Neutrophil (primary cell): ENCODE measurements around the gene ITGAD.

Source experiments
- H3K27ac ChIP-seq: fragments of 200-600 bp; sonication (generic); 2 replicates; pipeline ENCODE4 v1.5.1; 2016; ENCODE audit warnings: mild to moderate bottlenecking, moderate library complexity
- H3K27me3 ChIP-seq: fragments of 200-600 bp; sonication (generic); 2 replicates; pipeline ENCODE4 v1.6.0; 2016; ENCODE audit warnings: mild to moderate bottlenecking
- H3K36me3 ChIP-seq: fragments of 200-600 bp; sonication (generic); 2 replicates; pipeline ENCODE4 v1.5.1; 2017
- H3K4me1 ChIP-seq, 2 experiments: fragments of 200-600 bp in 1 of 2; sonication (generic) in 1 of 2; 1 replicate in 1 of 2; 2 replicates in 1 of 2; pipeline versions ENCODE4 v1.5.1 to v1.6.1; 2013 to 2016; ENCODE audit warnings: low read depth in 1 of 2, low read length in 1 of 2, mild to moderate bottlenecking in 1 of 2, moderate library complexity in 1 of 2; ENCODE audit not compliant: control insufficient read depth in 1 of 2, insufficient read depth in 1 of 2
- H3K4me3 ChIP-seq, 2 experiments: fragments of 200-600 bp in 1 of 2; sonication (generic) in 1 of 2; 1 replicate in 1 of 2; 2 replicates in 1 of 2; pipeline ENCODE4 v1.5.1; 2013 to 2016; ENCODE audit warnings: low read depth in 1 of 2, low read length in 1 of 2, mild to moderate bottlenecking in 1 of 2, moderate library complexity in 1 of 2
- H3K9me3 ChIP-seq: fragments of 200-600 bp; sonication (generic); 2 replicates; pipeline ENCODE4 v1.5.1; 2016
- TF ChIP-seq, protein P1 (sequence below): fragments of 200-600 bp; sonication (generic); IDR thresholded peaks from 2 replicates; pipeline ENCODE4 v1.5.1; 2016; ENCODE audit warnings: antibody characterized with exemption

ITGAD gene

GRCh38 chr16:31355431-31356100 is 37.6 kb upstream of the ITGAD start:
- Histone ChIP-seq H3K4me1 (peaks cover 93 to 95% of the 10 kb centered on the region in 2 experiments), H3K36me3 (peaks cover 47% of the 10 kb centered on the region), H3K4me3 (peak overlapping the region; percentile 78 to 83), H3K27ac (peak overlapping the region; percentile 99), H3K27me3 (no peaks in the 10 kb centered on the region), H3K9me3 (no peaks in the 10 kb centered on the region)
- TF ChIP-seq, protein P1, sequence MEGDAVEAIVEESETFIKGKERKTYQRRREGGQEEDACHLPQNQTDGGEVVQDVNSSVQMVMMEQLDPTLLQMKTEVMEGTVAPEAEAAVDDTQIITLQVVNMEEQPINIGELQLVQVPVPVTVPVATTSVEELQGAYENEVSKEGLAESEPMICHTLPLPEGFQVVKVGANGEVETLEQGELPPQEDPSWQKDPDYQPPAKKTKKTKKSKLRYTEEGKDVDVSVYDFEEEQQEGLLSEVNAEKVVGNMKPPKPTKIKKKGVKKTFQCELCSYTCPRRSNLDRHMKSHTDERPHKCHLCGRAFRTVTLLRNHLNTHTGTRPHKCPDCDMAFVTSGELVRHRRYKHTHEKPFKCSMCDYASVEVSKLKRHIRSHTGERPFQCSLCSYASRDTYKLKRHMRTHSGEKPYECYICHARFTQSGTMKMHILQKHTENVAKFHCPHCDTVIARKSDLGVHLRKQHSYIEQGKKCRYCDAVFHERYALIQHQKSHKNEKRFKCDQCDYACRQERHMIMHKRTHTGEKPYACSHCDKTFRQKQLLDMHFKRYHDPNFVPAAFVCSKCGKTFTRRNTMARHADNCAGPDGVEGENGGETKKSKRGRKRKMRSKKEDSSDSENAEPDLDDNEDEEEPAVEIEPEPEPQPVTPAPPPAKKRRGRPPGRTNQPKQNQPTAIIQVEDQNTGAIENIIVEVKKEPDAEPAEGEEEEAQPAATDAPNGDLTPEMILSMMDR = no peak

- TF ChIP-seq, protein P1 = no peak
Observed at GRCh38 chr16:31356566-31357323, 36.4 kb upstream of the ITGAD start.

DNA sequence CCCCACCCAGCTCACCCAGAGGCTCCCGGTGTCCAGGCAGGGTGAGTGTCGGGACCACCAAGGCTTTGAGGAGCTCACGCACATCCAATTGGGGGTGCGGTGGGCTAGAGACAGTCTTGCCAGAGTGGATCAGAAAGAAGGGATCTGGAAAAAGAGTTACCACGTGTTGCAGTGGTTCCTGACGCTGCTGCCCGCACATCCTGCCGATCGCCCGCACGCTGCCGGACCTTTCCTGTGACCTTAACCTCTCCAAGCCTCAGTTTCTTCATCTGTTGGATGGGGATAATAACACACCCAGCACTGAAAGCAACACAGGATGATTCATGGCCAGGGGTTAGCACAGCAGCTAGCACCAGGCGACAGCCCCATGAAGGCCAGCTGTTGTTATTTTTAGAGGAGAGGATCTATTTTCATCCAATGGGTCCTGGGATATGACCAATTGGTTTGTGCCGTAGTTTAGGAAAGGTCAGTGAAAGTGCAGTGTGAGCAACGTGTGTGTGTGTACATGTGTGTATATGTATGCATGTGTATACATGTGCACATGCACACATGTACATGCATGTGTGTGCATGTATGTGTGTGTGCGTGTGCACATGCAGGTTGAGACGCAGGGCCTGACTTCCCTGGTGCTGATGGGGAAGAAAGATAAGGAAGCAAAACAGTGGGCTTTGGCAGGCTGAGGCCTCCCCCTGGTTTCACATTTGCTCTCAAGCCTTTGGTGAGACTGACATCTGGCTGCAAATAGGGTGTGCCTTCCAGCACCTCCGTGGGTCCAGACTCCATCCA is 35.6 kb upstream of the ITGAD start:
- Histone ChIP-seq H3K27ac (peak overlapping the region; percentile 99), H3K4me3 (peak overlapping the region; percentile 78 to 83), H3K27me3 (no peaks in the 10 kb centered on the region), H3K4me1 (peaks cover 82 to 87% of the 10 kb centered on the region in 2 experiments), H3K9me3 (no peaks in the 10 kb centered on the region), H3K36me3 (peaks cover 67% of the 10 kb centered on the region)
- TF ChIP-seq, protein P1 = no peak

More at GRCh38 chr16:31356566-31357323, 36.4 kb upstream of the ITGAD start:
- peaks cover 90 to 93% of the 10 kb centered on the region in 2 experiments for H3K4me1 ChIP-seq
- no peaks in the 10 kb centered on the region for H3K27me3 ChIP-seq
- peaks cover 59% of the 10 kb centered on the region for H3K36me3 ChIP-seq
- no peaks in the 10 kb centered on the region for H3K9me3 ChIP-seq
- peak overlapping the region; percentile 78 to 83 for H3K4me3 ChIP-seq
- peak overlapping the region; percentile 99 for H3K27ac ChIP-seq

- Histone ChIP-seq H3K27ac (peak overlapping the region; percentile 99), H3K27me3 (no peaks in the 10 kb centered on the region), H3K4me1 (peaks cover 70 to 76% of the 10 kb centered on the region in 2 experiments), H3K9me3 (no peaks in the 10 kb centered on the region), H3K4me3 (peak overlapping the region in 1 of 2 experiments; percentile 22), H3K36me3 (peaks cover 94% of the 10 kb centered on the region)
- TF ChIP-seq, protein P1 = no peak
Observed at GRCh38 chr16:31360251-31360650, 32.9 kb upstream of the ITGAD start.

GRCh38 chr16:31361201-31362110 is 31.7 kb upstream of the ITGAD start:
- H3K27ac ChIP-seq = peak overlapping the region; percentile 99

More at GRCh38 chr16:31361201-31362110, 31.7 kb upstream of the ITGAD start:
- no peak overlapping the region for H3K4me3 ChIP-seq
- H3K9me3 ChIP-seq = no peaks in the 10 kb centered on the region
- no peaks in the 10 kb centered on the region for H3K27me3 ChIP-seq
- TF ChIP-seq, protein P1 = no peak
- H3K4me1 ChIP-seq = peaks cover 70 to 78% of the 10 kb centered on the region in 2 experiments
- H3K36me3 ChIP-seq = peaks cover 99% of the 10 kb centered on the region
